ENCODE measurements around the gene PHACTR1.

The PHACTR1 gene

DNA sequence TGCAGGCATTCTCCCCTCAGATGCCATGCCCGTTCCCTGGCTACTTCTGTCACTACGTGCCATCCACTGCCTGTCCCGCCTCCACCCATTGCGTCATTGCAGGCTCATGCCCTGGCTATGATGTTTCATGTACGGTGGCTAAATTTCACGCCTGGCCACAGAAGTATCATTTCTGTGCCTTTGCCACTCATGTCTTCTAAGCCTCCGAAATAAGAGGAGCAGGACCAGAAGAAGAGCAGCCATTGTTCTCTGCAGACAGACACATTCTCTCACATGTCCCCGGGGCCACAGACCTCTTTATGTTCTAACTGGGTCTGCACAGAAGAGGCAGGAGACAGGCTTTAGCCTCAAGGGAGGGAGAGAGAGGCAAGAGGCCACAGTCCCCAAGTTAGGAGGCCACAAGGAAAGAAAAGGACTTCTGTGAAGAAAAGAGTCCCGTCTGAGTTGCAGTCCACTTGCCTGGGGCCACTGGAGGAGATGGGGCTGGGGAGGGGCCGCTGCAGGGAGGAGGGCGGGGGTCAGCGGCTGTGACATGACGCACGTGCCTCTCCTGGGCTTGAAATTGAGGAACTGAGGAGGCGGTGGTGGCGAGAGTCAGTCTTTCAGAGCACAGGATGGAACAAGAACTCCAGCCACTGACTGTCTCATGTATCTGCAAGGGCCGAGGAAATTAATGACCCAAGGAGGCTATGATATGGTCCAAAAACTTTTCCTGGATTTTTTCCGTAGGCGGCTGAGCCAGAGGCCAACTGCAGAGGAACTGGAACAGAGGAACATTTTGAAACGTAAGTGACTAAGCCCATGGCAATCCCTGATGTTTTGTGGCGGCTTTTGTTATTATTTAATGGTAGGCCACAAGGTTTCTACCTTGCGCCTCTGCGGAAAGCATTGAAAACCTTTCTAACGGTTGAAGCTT, 555.8 kb downstream of the PHACTR1 start:
- no peak for DNase-seq
- peaks cover 9% of the 10 kb centered on the region for H3K4me1 ChIP-seq (ENCODE audit: control insufficient read depth, insufficient read depth, low read length, poor library complexity, severe bottlenecking)
- no peaks in the 10 kb centered on the region for H3K36me3 ChIP-seq (ENCODE audit: control insufficient read depth, insufficient read depth, low read length)

DNA sequence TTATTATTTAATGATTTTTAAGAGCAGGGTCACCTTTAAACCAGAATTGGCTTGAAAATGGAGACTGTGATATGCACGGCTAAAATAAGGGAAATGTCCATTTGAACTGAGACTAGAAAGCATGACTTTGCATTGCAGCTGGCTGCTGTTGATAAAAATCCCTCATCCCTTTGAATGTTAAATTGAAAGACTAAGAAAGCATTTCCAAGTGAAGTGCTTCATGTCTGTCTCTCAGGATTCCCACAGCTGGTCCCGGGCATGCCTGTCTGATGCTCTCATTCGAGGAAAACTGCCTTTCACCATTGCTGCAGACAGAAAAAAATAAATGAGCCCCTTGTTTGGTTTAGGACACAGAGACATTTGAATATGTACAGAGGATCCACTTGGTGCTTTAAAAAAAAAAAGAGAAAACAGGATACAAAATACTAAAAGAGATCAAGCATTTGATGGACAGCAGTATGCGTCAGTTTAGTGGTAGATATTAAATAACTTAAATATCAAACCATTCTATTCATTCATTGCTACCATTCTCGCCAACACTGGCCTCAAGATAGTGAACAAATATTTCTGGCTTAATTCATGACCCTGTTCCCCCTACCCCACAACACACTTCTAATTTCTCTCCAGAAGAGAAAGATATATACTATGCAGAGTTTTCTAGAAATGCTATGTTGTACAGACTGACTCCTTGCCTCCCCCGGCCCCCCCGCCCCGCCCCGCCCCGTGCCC, 556.8 kb downstream of the PHACTR1 start:
- Histone ChIP-seq H3K36me3 (ENCODE audit: control insufficient read depth, insufficient read depth, low read length) (no peaks in the 10 kb centered on the region), H3K9me3 (ENCODE audit: control insufficient read depth, low read length) (no peaks in the 10 kb centered on the region), H3K4me1 (ENCODE audit: control insufficient read depth, insufficient read depth, low read length, poor library complexity, severe bottlenecking) (peaks cover 9% of the 10 kb centered on the region), H3K4me3 (ENCODE audit: insufficient read depth, low read depth, low read length, poor library complexity, severe bottlenecking) (no peak overlapping the region), H3K27me3 (replicated peaks; ENCODE audit: control insufficient read depth, insufficient read depth, low read length, poor library complexity, severe bottlenecking) (no peaks in the 10 kb centered on the region), H3K27ac (ENCODE audit: insufficient read depth, low read length, poor library complexity, severe bottlenecking) (no peak overlapping the region)
- DNase-seq: no peak

More for the DNA sequence above, 555.8 kb downstream of the PHACTR1 start:
- H3K27ac ChIP-seq (ENCODE audit: insufficient read depth, low read length, poor library complexity, severe bottlenecking): no peak overlapping the region
- H3K27me3 ChIP-seq (replicated peaks; ENCODE audit: control insufficient read depth, insufficient read depth, low read length, poor library complexity, severe bottlenecking): no peaks in the 10 kb centered on the region
- H3K4me3 ChIP-seq (ENCODE audit: insufficient read depth, low read depth, low read length, poor library complexity, severe bottlenecking): no peak overlapping the region
- H3K9me3 ChIP-seq (ENCODE audit: control insufficient read depth, low read length): no peaks in the 10 kb centered on the region

DNA sequence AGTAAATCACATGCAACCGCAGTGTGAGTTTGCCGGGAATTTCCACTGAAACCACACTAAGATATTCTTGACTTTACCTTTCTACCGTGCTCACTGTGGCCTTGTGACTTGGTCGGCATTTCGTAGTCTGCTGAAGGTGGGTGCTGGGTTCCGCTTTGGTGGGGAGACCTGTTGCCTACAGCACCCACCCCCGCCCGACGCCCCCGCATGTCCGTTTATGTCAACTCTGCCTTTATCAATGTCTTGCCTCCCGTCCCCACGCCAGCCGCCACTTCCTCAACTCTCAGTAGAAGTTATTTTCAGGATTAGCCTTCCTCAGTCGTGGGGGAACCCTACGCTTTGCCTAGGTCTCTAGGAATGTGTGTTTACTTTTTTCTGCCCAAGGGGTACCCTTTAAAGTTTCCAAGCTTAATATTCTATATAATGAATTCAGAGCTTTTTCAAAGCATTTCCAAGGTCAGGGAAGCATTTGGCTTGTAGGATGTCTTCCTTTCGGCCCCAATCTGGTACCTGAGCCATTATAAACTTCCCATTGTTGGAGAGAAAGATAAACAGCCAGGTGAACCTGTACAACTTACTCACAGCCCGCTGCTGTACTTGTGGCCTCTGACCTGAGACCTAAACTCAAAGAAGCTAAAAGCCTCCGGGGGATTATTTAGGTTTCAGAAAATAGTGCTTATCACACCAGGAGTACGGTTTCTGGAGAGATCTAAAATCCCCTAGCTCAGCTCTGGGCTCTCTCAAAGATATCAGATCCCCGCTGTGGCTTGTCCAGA, 557.6 kb downstream of the PHACTR1 start:
- Histone ChIP-seq H3K27ac (ENCODE audit: insufficient read depth, low read length, poor library complexity, severe bottlenecking) (no peak overlapping the region), H3K27me3 (replicated peaks; ENCODE audit: control insufficient read depth, insufficient read depth, low read length, poor library complexity, severe bottlenecking) (no peaks in the 10 kb centered on the region), H3K4me1 (ENCODE audit: control insufficient read depth, insufficient read depth, low read length, poor library complexity, severe bottlenecking) (peaks cover 9% of the 10 kb centered on the region), H3K9me3 (ENCODE audit: control insufficient read depth, low read length) (no peaks in the 10 kb centered on the region), H3K4me3 (ENCODE audit: insufficient read depth, low read depth, low read length, poor library complexity, severe bottlenecking) (no peak overlapping the region), H3K36me3 (ENCODE audit: control insufficient read depth, insufficient read depth, low read length) (no peaks in the 10 kb centered on the region)
- DNase-seq: peak; percentile 28 to 39 (median 34)

DNA sequence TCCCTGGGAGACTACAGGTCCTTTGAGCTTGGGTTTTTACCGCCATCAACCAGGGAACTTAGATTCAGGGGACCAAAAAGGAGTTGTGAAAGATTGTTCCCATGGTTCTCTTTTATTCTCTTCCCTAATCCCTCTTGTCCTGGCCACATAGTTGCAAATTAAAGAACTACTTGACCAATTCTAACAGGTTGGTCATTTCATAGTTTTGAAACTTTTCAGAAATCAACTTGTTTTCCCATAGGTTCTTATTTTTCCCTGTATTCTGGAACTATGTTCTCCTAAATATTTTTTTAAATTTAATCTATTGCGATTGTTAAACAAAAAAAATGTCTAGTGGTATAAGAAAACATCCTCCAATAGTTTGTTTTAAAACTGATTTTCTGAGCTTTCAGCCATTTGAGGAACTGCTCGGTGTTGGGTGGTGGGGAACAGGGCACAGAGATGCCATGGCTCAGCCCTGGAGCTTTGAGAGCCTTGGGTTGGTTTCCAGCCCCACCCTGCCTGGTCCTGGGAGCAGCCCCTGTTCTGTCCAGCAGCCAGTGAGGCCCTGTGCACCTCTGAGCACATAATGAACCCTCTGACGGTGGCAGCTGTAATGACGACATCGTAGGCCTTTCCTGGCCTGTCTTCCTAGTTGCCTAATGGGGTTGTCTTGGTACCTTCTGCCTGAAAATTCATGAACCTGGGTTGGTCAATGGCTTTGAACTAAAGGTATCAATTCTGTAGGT, 558.3 kb downstream of the PHACTR1 start:
- no peak for DNase-seq
- Histone ChIP-seq H3K36me3 (ENCODE audit: control insufficient read depth, insufficient read depth, low read length) (no peaks in the 10 kb centered on the region), H3K4me1 (ENCODE audit: control insufficient read depth, insufficient read depth, low read length, poor library complexity, severe bottlenecking) (peaks cover 9% of the 10 kb centered on the region), H3K27ac (ENCODE audit: insufficient read depth, low read length, poor library complexity, severe bottlenecking) (no peak overlapping the region), H3K27me3 (replicated peaks; ENCODE audit: control insufficient read depth, insufficient read depth, low read length, poor library complexity, severe bottlenecking) (no peaks in the 10 kb centered on the region), H3K4me3 (ENCODE audit: insufficient read depth, low read depth, low read length, poor library complexity, severe bottlenecking) (no peak overlapping the region), H3K9me3 (ENCODE audit: control insufficient read depth, low read length) (no peaks in the 10 kb centered on the region)

DNA sequence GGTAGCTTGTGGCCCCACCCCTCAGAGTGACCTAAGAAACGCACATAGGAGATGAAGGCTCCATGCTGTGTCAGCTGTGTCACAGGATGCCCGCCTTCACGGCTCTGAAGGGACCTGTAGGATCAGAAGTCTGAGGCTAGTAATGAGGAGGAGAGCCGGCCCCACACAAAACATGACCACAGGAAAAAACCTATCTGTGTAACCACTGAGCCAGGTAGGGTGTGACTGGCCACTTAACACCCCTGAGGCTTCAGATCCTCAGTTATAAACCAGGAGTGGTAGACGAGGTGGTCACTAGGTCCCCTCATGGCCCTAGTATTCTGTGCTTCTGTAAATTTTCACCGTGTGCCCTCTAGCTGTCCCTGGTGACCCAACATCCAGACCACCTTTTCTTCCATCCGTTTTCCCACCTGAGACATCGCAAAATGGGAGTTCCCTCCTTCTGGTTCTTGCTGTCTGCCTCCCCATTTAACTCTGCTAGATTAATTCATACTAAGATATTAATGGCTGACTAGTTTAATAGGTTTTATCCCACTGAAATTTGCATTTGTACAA, 558.9 kb downstream of the PHACTR1 start:
- H3K4me1 ChIP-seq (ENCODE audit: control insufficient read depth, insufficient read depth, low read length, poor library complexity, severe bottlenecking): peaks cover 9% of the 10 kb centered on the region
- H3K27me3 ChIP-seq (replicated peaks; ENCODE audit: control insufficient read depth, insufficient read depth, low read length, poor library complexity, severe bottlenecking): no peaks in the 10 kb centered on the region
- no peak overlapping the region for H3K27ac ChIP-seq (ENCODE audit: insufficient read depth, low read length, poor library complexity, severe bottlenecking)
- H3K4me3 ChIP-seq (ENCODE audit: insufficient read depth, low read depth, low read length, poor library complexity, severe bottlenecking): no peak overlapping the region
- no peaks in the 10 kb centered on the region for H3K9me3 ChIP-seq (ENCODE audit: control insufficient read depth, low read length)
- no peak for DNase-seq
- no peaks in the 10 kb centered on the region for H3K36me3 ChIP-seq (ENCODE audit: control insufficient read depth, insufficient read depth, low read length)

DNA sequence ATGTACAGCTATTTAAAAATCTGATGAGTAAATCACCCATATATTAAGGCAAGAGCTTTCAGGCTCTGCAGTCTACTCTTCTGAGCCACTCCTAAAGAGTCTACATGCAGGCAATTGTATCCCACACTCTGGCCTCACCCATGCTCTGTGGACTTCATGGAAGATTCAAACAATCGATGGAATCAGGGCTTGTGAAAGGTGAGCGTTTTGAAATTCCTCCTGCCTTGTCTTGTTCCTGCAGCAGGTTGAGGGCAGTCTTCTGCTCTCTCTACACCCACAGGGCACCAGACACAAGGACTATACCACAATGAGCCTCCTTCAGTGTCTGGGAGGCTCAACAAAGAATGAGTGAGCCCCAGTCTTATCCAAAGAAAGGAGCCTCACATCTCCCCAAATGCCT, 560.7 kb downstream of the PHACTR1 start:
- Histone ChIP-seq H3K36me3 (ENCODE audit: control insufficient read depth, insufficient read depth, low read length) (no peaks in the 10 kb centered on the region), H3K27ac (ENCODE audit: insufficient read depth, low read length, poor library complexity, severe bottlenecking) (no peak overlapping the region), H3K9me3 (ENCODE audit: control insufficient read depth, low read length) (no peaks in the 10 kb centered on the region), H3K27me3 (replicated peaks; ENCODE audit: control insufficient read depth, insufficient read depth, low read length, poor library complexity, severe bottlenecking) (no peaks in the 10 kb centered on the region), H3K4me3 (ENCODE audit: insufficient read depth, low read depth, low read length, poor library complexity, severe bottlenecking) (no peak overlapping the region), H3K4me1 (ENCODE audit: control insufficient read depth, insufficient read depth, low read length, poor library complexity, severe bottlenecking) (peaks cover 9% of the 10 kb centered on the region)
- no peak for DNase-seq

DNA sequence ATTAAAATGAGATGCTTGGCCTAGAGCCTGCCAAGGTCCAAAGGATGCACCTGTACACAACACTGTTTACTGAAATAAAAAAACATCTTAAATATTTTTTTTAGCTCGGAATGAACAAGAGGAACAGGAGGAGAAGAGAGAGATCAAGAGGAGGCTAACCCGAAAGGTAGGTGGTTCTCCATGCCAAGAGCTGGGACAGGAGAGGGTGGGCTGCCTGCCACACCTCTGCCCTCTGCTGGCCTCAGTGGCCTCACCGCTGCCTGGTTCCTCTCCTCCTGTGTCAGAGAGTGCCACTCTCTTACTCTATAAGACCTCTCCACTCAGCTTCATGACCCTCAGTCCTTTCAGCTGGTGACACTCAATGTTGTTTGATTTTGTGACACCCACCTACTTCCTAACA, 561.6 kb downstream of the PHACTR1 start:
- Histone ChIP-seq H3K9me3 (ENCODE audit: control insufficient read depth, low read length) (no peaks in the 10 kb centered on the region), H3K27me3 (replicated peaks; ENCODE audit: control insufficient read depth, insufficient read depth, low read length, poor library complexity, severe bottlenecking) (no peaks in the 10 kb centered on the region), H3K27ac (ENCODE audit: insufficient read depth, low read length, poor library complexity, severe bottlenecking) (no peak overlapping the region), H3K36me3 (ENCODE audit: control insufficient read depth, insufficient read depth, low read length) (no peaks in the 10 kb centered on the region), H3K4me1 (ENCODE audit: control insufficient read depth, insufficient read depth, low read length, poor library complexity, severe bottlenecking) (peaks cover 9% of the 10 kb centered on the region), H3K4me3 (ENCODE audit: insufficient read depth, low read depth, low read length, poor library complexity, severe bottlenecking) (no peak overlapping the region)
- no peak for DNase-seq

DNA sequence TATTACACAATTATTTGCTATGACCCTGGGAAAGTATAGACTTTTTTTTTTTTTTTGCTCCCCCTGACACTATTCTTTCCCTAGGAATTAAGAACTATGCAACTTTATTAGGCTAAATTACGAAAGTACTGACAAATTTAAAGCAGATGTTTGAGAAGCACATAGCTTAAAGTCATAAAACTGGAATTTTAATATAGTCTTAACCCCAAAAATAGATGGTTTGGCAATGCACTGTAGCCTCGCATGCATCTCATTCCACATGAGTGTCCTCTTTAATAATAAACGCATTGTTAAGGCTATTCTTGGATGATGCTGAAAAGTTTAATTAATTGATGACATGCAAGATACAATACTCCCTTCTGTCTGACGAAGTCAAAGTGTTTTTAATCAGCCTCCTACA, 562.4 kb downstream of the PHACTR1 start:
- Histone ChIP-seq H3K27me3 (replicated peaks; ENCODE audit: control insufficient read depth, insufficient read depth, low read length, poor library complexity, severe bottlenecking) (no peaks in the 10 kb centered on the region), H3K27ac (ENCODE audit: insufficient read depth, low read length, poor library complexity, severe bottlenecking) (no peak overlapping the region), H3K4me3 (ENCODE audit: insufficient read depth, low read depth, low read length, poor library complexity, severe bottlenecking) (no peak overlapping the region), H3K9me3 (ENCODE audit: control insufficient read depth, low read length) (no peaks in the 10 kb centered on the region), H3K4me1 (ENCODE audit: control insufficient read depth, insufficient read depth, low read length, poor library complexity, severe bottlenecking) (peaks cover 5% of the 10 kb centered on the region), H3K36me3 (ENCODE audit: control insufficient read depth, insufficient read depth, low read length) (no peaks in the 10 kb centered on the region)
- DNase-seq: no peak

DNA sequence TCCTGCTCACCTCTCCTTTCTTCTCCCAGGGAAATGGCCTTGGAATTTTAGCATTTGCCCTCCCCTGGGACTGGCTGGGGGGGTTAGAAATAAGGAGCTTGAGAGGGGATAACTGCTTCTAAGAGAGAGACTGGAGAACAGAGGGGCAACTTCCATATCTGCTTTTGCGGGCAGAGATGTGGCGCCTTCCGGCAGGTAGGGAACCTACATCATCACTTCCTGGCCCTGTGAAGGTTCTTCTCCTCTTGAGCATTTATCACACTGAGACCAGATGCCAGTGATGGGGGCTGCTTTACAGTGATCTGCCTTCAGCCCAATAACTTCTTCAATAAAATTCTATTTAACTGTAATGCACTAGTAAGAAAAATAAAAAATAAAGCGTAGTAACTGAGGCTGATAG, 563.7 kb downstream of the PHACTR1 start:
- Histone ChIP-seq H3K4me3 (ENCODE audit: insufficient read depth, low read depth, low read length, poor library complexity, severe bottlenecking) (no peak overlapping the region), H3K27ac (ENCODE audit: insufficient read depth, low read length, poor library complexity, severe bottlenecking) (no peak overlapping the region), H3K36me3 (ENCODE audit: control insufficient read depth, insufficient read depth, low read length) (no peaks in the 10 kb centered on the region), H3K27me3 (replicated peaks; ENCODE audit: control insufficient read depth, insufficient read depth, low read length, poor library complexity, severe bottlenecking) (no peaks in the 10 kb centered on the region), H3K9me3 (ENCODE audit: control insufficient read depth, low read length) (no peaks in the 10 kb centered on the region), H3K4me1 (ENCODE audit: control insufficient read depth, insufficient read depth, low read length, poor library complexity, severe bottlenecking) (no peaks in the 10 kb centered on the region)
- DNase-seq: no peak
